ENCODE measurements around the gene NSF.
"Not testable (repeated sequence)": the region's sequence is repeated elsewhere in the genome, so short reads cannot be mapped to it uniquely, and the experiment has no call there.

Gene NSF
- long read RNA-seq, donor 1, partial matches to known transcripts, result 0 of 6 reads
- long read RNA-seq, donor 1, other reads (novel, unspliced or antisense), result 0 of 6 reads
- long read RNA-seq, donor 2, partial matches to known transcripts, result 0 of 2 reads
- long read RNA-seq, donor 2, other reads (novel, unspliced or antisense), result 0 of 2 reads
- long read RNA-seq, donor 3, partial matches to known transcripts, result 0 of 1 reads
- long read RNA-seq, donor 3, other reads (novel, unspliced or antisense), result 0 of 1 reads
- long read RNA-seq, donor 4, partial matches to known transcripts, result 0 of 4 reads
- long read RNA-seq, donor 4, other reads (novel, unspliced or antisense), result 0 of 4 reads
- long read RNA-seq, donor 5, partial matches to known transcripts, result 0 of 3 reads
- long read RNA-seq, donor 5, other reads (novel, unspliced or antisense), result 0 of 3 reads
- long read RNA-seq, donor 6, partial matches to known transcripts, result 0 of 4 reads
- long read RNA-seq, donor 6, other reads (novel, unspliced or antisense), result 0 of 4 reads
- long read RNA-seq, donor 7, result 0 reads
- long read RNA-seq, donor 8, transcript NSF-201 (21 exons, 3,983 nt), result major isoform, 5 of 8 reads
- long read RNA-seq, donor 8, partial matches to known transcripts, result 0 of 8 reads
- long read RNA-seq, donor 8, other reads (novel, unspliced or antisense), result 0 of 8 reads

DNA sequence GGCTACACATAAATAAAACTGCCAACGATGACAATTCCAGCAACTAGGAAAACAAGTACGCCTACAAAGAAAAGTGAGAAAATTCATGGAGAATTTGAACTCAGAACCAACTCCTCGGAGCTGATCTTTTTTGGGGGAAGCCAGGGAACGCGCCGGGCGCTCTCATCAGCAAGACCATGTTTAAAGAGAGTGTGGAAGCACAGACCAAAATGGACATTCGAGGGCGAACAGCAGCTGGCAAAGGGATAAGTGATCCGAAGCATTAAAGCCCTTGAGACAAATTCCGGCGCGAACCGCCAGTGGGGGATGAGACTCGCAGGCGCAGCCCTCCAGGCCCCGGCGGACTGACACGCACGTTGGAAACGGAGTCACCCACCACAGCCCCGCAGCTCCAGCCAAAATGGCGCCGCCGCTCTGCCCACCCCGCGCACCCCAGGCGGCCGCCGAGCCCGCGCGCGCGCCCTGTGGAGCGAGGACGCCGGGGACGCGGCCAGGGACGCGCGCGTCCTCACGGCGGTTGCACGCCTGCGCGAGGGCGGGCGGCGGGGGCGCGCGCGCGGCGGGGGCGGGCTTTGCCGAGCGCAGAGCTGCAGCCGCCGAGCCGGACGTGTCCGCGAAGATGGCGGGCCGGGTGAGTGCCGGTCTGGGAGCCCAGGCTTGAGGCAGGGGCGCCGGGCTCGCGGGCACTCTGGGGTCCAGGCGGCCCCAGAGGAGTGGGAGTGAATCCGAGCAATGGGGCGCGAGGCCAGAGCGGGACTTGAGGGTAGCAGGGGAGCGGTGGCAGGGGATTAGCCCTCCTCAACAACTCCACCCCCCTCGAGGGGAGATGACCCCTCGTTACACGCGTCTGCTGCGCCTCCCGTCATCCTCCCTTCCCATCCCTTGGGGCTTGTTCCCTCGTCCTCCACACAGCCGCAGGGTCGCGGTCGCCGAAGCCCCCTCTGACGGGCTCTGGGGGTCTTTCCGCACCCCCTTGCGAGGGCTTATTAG lies at the start of gene NSF:
Gene NSF (plus strand): TSS at position 513 of the 990 bp plus-strand sequence. CDS start 107 bp downstream, at position 620.
- DNase-seq, result not testable (repeated sequence)

DNA sequence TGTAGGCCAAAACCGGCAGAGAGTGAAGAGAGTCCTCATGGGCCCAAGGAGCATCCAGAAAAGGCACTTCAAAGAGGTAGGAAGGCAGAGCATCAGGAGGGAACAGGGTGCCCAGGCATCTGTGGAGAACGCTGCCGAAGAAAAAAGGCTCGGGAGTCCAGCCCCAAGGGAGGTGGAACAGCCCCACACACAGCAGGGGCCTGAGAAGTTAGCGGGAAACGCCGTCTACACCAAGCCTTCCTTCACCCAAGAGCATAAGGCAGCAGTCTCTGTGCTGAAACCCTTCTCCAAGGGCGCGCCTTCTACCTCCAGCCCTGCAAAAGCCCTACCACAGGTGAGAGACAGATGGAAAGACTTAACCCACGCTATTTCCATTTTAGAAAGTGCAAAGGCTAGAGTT lies 41.9 kb upstream of the NSF start:
- DNase-seq, result not testable (repeated sequence)

DNA sequence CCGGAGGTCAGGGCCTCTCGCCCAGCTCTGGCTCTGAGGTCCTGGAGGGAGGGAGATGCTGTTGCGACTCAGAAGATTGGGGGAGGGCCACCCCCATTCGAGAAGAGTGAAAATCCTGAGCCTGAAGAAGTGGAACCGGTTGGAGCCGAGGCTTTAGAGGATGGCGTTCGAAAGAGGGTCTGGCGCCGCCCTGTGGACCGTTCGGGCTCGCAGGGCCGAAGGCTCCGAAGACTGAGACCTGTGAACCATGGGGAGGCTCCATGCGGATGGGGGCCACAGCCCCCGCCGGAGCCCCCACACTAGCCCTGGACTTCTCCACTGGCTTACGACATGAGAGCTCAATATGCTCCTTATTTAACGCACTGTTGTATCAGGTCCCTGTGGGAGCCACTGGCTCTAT lies 31.3 kb upstream of the NSF start:
- not testable (repeated sequence) for DNase-seq

DNA sequence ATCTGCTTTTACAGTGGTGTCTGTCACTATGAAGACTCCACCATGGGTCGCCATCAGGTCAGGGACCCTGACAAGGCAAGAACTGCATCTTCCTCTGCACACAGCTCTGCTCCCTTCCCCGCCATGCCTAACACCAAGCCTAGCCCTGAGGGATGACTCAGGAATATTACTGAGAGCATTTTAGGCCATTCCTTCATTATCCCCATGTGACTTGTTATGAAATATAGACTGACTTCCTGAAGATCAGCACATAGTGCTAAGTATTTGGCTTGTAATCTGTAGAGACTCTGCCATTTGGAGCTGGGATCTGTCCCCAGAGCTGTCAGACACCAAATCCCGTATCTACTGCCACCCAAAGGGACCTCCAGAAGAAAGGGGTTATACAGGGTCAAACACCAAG lies 30.4 kb upstream of the NSF start:
- not testable (repeated sequence) for DNase-seq

DNA sequence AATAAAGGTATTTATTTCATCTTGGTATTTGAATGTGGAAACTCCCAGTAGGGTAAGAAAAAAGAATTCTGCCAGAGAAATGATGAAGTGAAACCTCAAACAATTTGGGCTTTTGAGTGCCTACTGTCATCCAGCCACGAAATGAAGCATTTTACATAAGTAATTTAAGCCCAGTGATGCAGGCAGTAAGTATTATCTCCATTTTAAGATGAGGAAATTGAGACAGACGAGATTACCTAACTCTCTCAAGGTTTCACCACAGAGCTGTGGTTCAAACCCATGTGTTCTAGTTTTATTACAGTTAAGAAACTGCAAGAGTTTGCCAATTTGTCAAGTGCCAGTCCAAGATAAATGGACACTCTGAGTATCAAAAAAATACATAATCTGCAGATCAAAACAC lies 24.2 kb upstream of the NSF start:
- DNase-seq, result not testable (repeated sequence)

DNA sequence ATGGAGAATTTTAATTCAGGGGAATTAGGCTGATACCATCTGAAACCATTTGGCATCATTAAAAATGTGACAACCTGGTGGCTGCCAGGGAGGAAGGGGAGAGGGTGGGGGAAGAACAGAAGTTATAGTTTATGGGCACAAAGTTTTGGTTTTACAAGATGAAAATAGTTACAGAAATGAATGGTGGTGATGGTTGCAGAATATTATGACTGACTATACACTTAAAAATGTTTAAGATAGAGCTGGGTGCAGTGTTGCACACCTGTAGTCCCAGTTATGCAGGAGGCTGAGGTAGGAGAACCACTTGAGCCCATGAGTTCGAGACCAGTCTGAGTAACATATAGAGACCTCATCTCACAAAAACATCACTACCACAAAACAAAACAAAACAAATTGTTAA lies 23.5 kb upstream of the NSF start:
- DNase-seq, result not testable (repeated sequence)

DNA sequence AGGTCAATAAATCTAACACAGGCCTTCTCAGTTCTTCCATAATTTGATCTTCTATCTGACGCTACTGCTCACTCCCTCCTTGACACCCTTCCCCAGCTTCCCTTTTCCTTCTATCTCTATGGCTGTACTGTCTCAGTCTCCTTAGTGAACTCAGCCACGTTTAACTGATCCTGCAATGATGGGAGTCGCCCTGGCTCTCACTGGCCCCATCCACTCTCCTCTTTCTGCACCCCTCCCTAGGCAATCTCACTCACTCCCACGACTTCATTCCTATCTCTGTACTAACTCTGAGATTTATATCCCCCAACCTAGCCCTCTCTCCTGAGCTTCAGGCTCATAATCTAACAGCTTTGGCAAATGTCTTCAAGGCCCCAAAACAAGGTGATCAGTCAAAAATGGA lies 18.7 kb upstream of the NSF start:
- DNase-seq, result not testable (repeated sequence)

DNA sequence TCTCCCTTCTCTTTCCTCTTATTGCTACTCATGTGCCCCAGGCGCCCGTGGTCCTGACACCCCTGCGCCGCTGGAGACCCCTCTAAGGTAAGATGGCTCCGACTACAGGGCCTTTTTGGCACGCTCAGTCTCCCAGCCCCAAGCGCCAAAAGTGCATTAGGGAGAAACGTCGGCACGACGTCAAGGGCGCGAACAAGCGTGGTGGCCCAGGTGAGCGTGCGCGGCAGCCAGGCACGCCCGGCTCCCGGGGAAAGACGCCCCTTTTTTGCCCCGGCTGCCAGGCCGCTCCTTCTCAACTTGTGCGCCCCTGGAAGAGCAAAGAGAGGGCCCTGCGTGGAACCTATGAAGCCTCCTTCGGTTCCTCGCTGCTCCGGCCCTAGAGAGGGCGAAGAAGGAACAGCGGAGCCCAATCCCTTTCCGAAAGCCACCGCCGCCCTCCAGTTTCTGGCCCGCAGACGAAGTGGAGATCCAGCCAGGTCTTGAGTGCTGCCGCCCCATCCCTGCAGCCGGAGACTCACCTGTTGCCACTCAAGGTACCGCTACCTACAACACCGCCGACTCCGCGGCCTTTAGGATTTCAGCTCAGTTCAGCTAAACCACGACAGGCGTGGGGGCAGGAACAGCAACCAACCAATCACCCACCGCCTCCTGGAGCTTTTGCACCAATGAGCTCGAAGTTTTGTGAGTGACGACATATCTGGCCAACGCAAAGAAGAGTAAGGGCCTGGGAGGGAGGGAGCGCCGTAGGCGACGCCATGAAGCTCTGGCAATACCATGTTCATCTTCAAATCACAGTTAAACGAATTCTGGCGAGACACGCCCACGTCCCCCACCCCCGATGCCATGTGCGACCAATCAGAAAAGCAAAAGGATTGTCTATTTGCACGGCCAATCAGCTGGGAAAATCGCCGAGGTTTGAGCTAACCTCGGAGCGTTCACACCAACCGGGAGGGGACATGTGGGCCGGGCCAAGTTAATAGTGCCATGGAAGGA lies 11.1 kb upstream of the NSF start, which contains the start of gene ARL17A:
Gene ARL17A (minus strand): TSS at position 609 of the 993 bp plus-strand sequence. CDS start 3,369 bp downstream, outside the sequence.
- DNase-seq, result not testable (repeated sequence)

DNA sequence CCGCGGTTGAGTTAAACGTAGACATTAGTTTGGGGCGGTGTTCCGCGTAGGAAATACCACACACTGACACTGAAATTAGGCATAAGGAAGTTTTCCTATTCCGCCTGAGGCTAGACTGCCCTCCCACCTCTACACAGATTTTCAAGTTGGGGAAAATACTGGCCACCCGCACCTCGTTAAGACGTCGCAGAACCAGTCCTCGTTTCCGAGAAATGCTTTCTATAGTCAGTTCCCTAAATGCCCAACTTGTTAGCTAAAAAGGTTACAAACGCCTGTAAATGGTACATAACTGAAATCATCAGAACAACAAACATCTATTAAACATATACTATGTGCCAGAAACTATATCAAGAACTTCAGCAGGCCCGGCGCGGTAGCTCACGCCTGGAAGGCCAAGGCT lies 10.4 kb upstream of the NSF start:
- not testable (repeated sequence) for DNase-seq

DNA sequence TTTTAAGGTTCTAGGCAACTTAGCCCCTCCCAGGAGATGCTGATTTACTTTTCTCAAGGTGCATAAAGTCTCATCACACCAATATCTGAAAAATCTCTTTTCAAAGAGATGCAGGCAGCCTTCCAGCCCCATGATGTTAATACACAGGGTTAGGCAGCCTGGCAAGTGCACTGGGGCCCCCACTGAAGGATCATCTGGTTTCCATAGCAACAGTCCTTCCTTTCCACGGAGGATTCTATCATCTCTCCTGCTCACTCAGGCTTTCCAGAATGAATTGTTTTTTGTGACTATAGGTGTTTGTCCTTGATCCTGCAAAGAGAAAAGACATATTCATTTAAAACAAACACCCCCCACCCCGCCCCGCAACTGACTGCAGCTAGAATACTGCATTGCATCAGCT lies 5.0 kb upstream of the NSF start:
- DNase-seq, result not testable (repeated sequence)

DNA sequence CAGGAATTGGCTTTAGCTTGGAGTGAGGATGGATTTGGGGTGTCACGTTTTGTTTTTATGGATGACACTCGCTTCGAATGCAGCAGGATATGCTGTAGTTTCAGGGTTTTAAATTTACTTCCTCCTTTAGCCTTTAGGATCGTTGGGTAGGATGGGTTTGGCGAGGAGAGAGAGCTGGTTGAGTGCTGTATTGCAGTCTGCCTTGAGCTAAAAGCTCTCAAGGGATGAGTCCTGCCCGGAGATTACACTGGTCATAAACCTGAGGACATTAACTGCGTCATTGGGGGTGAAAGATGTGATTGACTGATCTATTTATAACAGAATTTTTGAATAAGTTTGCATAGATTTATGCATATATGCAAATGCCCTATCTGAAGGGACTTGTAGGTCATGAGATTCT lies 863 bp downstream of the NSF start:
- not testable (repeated sequence) for DNase-seq

DNA sequence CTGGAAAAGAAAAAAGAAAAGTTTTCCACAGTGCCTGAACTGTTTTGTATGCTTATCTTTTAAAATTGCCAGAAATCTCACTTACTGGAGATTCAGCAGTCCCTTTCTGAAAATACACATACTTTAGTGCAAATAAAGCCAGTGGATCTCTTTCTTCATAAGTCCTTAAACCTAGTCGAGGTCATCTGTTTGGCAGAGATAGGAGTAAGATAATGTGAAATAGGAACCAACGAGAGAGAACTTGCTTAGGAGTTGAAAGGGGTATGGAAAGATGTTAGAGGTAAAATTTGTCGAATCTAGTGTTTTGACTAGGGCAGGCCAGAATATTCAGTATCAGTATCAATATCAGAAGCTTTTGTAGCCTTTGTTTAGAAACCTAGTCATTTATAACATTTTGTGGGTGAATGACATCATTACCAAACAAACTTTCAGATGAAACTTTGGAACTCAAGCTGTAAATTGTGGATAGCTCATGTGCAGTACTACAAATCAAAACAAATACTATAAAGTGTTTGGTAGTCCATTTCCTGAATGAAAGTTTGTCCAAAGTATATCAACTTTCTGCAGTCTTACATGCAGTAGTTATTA lies 8.0 kb downstream of the NSF start:
- DNase-seq, result not testable (repeated sequence)

DNA sequence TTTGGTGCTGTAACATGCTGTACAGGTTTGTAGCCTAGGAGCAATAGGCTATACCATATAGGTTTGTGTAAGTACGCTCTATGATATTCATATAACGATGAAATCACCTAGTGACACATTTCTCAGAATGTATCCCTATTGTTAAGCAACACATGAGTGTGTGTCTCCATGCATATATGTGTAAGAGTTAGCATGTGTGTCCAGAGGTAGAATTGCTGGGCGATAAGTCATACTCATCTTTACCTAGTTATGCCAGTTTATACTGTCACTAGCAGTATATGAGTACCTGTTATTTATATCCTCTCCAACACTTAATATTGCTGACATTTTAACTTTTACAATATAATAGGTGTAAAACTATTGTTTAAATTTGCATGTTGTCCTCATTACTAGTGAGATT lies 10.3 kb downstream of the NSF start:
- not testable (repeated sequence) for DNase-seq

DNA sequence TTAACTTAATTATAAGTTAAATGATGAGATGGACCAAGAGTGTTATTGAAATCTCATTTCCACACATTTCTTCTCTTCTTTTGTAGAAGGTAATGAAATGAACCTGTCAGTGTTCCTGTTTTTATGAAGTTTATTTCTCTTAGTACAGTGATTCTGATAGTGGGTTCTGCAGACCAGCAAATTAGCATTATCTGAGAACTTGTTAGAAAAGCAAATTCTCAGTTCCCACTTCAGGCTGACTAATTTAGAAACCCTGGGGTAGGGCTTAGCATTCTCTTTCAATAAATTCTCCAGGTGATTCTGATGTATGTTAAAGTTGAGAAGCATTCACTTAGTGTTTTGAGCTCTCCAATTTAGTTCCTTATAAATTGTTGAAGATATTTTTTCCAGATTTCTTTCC lies 12.7 kb downstream of the NSF start:
- DNase-seq, result not testable (repeated sequence)

DNA sequence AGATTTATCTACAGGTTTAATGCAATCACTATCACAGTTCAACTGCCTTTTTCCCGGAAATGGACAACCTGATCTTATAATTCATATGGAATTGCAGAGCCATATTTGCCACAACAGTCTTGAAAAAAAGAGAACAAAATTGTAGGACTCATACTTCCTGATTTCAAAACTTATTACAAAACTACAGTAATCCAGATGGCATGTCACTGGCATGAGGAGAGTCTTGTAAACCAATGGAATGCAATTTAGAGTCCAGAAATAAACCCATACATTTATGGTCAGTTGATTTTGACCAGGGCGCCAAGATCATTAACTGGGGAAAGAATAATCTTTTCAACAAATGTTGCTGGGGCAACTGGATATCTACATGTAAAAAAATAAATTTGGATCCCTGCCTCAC lies 20.8 kb downstream of the NSF start:
- not testable (repeated sequence) for DNase-seq

DNA sequence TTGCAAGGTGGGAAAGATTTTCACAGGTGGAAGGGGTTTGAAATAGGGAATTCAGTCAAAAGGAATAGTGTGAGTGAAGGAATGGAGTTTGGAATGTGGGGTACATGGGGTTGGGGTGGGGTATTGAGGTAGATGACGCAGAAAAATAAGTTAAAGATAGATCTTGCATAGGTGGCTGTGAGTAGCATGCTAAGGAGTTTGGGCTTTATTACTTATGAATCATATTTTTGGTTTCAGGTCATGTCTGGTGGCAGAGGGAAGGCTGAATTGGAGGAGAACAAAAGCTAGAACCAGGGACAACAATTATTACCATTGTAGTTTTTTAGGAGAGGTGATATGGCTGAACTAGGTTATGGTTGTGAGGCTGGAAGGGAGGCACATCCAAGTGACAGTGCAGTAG lies 23.4 kb downstream of the NSF start:
- DNase-seq, result not testable (repeated sequence)

DNA sequence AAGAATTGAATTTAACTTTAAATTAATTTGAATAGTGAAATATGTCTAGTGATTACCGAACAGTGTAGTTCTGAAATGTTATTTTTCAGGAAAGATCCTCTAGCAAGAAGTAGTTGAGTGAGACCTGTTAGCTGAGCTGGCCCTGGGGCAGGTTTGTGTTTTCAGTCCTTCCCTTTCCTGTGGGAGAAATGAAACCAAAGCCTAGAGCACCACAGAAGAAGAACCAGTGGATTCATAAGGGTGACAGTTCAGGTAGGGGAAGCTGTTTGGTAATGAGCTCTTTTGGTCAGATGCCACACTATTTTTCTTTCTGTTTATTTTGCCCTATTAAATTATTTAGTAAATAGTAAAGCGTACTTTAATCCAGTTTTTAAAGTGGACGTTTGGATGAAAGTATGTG lies 26.7 kb downstream of the NSF start:
- not testable (repeated sequence) for DNase-seq

DNA sequence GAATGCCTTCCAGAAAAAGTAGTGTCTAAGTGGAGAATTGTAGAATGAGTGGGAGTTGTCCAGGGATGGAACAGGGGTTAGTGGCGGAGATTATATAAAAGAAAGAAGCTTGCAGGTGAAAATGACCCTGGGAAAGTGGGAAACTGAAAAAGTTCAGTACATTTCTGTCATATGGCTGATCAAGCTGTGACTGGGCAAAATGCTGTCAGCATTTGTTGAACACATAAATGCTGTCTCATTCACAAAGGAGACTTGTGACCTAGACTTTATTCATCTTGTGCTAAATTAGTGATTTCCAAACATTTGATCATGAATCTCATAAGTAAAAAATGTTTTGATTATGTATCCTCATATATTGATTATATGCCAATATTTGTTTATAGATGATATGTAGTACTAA lies 28.5 kb downstream of the NSF start:
- DNase-seq, result not testable (repeated sequence)

DNA sequence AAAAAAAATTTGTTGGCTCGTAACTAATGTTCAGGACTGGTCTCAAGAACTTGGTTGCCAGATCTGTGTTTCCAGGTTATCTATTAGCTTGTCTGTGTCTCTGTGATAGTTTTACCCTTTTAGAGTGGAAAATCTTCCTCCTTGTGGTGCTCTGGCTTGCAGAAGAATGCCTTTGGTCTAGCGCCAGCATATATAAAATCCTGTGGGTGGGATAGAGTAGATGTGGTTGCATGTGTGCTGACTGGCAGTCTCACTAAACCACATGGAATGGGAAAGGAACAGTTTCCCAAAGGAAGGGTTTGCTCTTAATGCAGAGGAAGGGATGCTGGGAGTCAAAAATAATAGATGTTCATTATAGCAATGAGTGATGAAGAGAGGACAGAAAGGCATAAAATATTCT lies 33.3 kb downstream of the NSF start:
- not testable (repeated sequence) for DNase-seq

DNA sequence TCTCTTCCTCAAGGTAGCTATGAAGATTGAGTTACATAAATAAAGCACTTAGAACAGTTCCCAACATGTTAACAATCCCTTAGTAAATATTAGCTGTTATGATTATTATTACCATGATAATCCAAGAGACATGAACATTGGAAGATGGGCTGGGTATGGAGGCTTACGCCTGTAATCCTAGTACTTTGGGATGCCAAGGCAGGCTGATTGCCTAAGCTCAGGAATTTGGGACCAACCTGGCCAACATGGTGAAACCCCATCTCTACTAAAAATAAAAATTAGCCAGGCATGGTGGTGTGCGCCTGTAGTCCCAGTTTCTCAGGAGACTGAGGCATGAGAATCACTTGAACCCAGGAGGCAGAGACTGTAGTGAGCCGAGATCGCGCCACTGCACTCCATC lies 34.3 kb downstream of the NSF start:
- not testable (repeated sequence) for DNase-seq

Measured in right kidney (tissue), 9 donors.